Endothelial cell of umbilical vein (primary cell): ENCODE results near the gene SYNE1. TPM values are rescaled to one million over a fixed set of nuclear protein-coding genes. Genes with fewer than 3 reads are reported as not detected.

Experiments used
- BruUV-seq: library from RNA; stranded (reverse); fragments of 400-500 nt; replicated peaks from 2 replicates; lab custom pipeline; 2021; lab: Mats Ljungman, UMichigan
- CTCF ChIA-PET: fragments of 300-600, 350-600 bp; sonication (Branson Sonifier 250); formaldehyde crosslinking; loops from one replicate; lab custom pipeline; 2021; ENCODE audit warnings: antibody characterized with exemption, inconsistent platforms; lab: Charles Lee
- POLR2A ChIA-PET: fragments of 300-600, 350-600 bp; sonication (Branson Sonifier 250); formaldehyde crosslinking; loops from one replicate; lab custom pipeline; 2021; ENCODE audit warnings: antibody characterized with exemption, inconsistent platforms; lab: Charles Lee
- DNase-seq: peaks from one replicate; pipeline ENCODE4 v3.0.0-alpha.2; 2011; ENCODE audit warnings: low read depth, low spot score
- FAIRE-seq: peaks from 2 replicates; lab custom pipeline; 2011; peaks lifted over from hg19 to GRCh38; lab: Jason Lieb, UNC
- H2AFZ ChIP-seq: 2 replicates; pipeline ENCODE4 v1.6.0; 2012; ENCODE audit warnings: low read depth, low read length, control low read depth, inconsistent platforms
- H3K27ac ChIP-seq: 2 replicates; pipeline ENCODE4 v1.5.1; 2011; ENCODE audit warnings: low read depth, mild to moderate bottlenecking, control low read depth, low read length, moderate library complexity; ENCODE audit not compliant: insufficient read depth
- H3K27me3 ChIP-seq, 2 experiments: 2 replicates each; pipeline versions ENCODE4 v1.6.0 to v1.6.1; 2011; ENCODE audit warnings: low read length in 2 of 2, mixed read lengths in 1 of 2; ENCODE audit not compliant: control insufficient read depth in 2 of 2, insufficient read depth in 2 of 2
- H3K36me3 ChIP-seq, 2 experiments: 2 replicates in 1 of 2; 3 replicates in 1 of 2; pipeline ENCODE4 v1.5.1; 2011; ENCODE audit warnings: low read length in 2 of 2, mild to moderate bottlenecking in 1 of 2, moderate library complexity in 1 of 2; ENCODE audit not compliant: control insufficient read depth in 2 of 2, insufficient read depth in 2 of 2; ENCODE audit errors: extremely low read depth in 1 of 2
- H3K4me1 ChIP-seq: 3 replicates; pipeline ENCODE4 v1.5.1; 2011; ENCODE audit warnings: mild to moderate bottlenecking, low read length; ENCODE audit not compliant: control insufficient read depth, insufficient read depth; ENCODE audit errors: extremely low read depth
- H3K4me2 ChIP-seq: 2 replicates; pipeline ENCODE4 v1.6.1; 2011; ENCODE audit warnings: low read length, control low read depth, mixed read lengths; ENCODE audit not compliant: insufficient read depth
- H3K4me3 ChIP-seq, 3 experiments: fragments of 200-600 bp in 1 of 3; sonication (generic), shearing (Covaris generic) in 1 of 3; replicated peaks in 1 of 3; 2 replicates each; pipeline ENCODE4 v1.5.1; 2011 to 2016; ENCODE audit warnings: control low read depth in 3 of 3, low read length in 3 of 3, mild to moderate bottlenecking in 2 of 3, inconsistent platforms in 1 of 3, low read depth in 1 of 3, moderate library complexity in 1 of 3; ENCODE audit not compliant: insufficient read depth in 1 of 3
- H3K79me2 ChIP-seq: 2 replicates; pipeline ENCODE4 v1.6.0; 2012; ENCODE audit warnings: low read length, inconsistent platforms; ENCODE audit not compliant: control insufficient read depth, insufficient read depth
- H3K9ac ChIP-seq: replicated peaks from 2 replicates; pipeline ENCODE3; 2011; ENCODE audit warnings: low read length, control low read depth; ENCODE audit not compliant: insufficient read depth; ENCODE audit errors: extremely low read depth
- H3K9me1 ChIP-seq: replicated peaks from 3 replicates; pipeline ENCODE4 v1.6.0; 2011; ENCODE audit warnings: mild to moderate bottlenecking, low read length; ENCODE audit not compliant: control insufficient read depth, insufficient read depth; ENCODE audit errors: extremely low read depth
- H3K9me3 ChIP-seq: replicated peaks from 2 replicates; pipeline ENCODE4 v1.5.1; 2012; ENCODE audit warnings: low read length, inconsistent platforms; ENCODE audit not compliant: control insufficient read depth, insufficient read depth
- H4K20me1 ChIP-seq: replicated peaks from 2 replicates; pipeline ENCODE3; 2011; ENCODE audit warnings: mild to moderate bottlenecking, low read length; ENCODE audit not compliant: control insufficient read depth, insufficient read depth; ENCODE audit errors: extremely low read depth
- CTCF ChIP-seq, 2 donors: IDR thresholded peaks; 1 replicate in 1 of 2; 2 replicates in 1 of 2; pipeline ENCODE4 v1.5.1; 2011; ENCODE audit warnings: low read length in 2 of 2, mild to moderate bottlenecking in 2 of 2, moderate library complexity in 2 of 2, control low read depth in 1 of 2, inconsistent platforms in 1 of 2, low read depth in 1 of 2; ENCODE audit not compliant: insufficient read depth in 1 of 2; ENCODE audit errors: extremely low read depth in 1 of 2
- EZH2 ChIP-seq: IDR thresholded peaks from 2 replicates; pipeline ENCODE4 v1.6.1; 2012; ENCODE audit warnings: borderline replicate concordance, low read depth, mild to moderate bottlenecking, moderate library complexity, low read length, inconsistent platforms; ENCODE audit not compliant: severe bottlenecking
- FOS ChIP-seq: IDR thresholded peaks from 2 replicates; pipeline ENCODE4 v1.6.1; 2011; ENCODE audit warnings: mild to moderate bottlenecking, low read length, moderate library complexity, borderline replicate concordance; ENCODE audit not compliant: insufficient read depth
- GATA2 ChIP-seq: IDR thresholded peaks from 2 replicates; pipeline ENCODE4 v1.7.0; 2011; ENCODE audit warnings: low read depth, mild to moderate bottlenecking, moderate library complexity, mixed read lengths, low read length; ENCODE audit not compliant: insufficient read length, insufficient read depth
- JUN ChIP-seq: IDR thresholded peaks from 2 replicates; pipeline ENCODE4 v1.6.1; 2011; ENCODE audit warnings: borderline replicate concordance, low read depth; ENCODE audit not compliant: insufficient read length, insufficient read depth
- MAX ChIP-seq: IDR thresholded peaks from 2 replicates; pipeline ENCODE4 v1.6.1; 2011; ENCODE audit not compliant: insufficient read depth, insufficient read length
- MYC ChIP-seq: IDR thresholded peaks from one replicate; pipeline ENCODE4 v1.6.1; 2011; ENCODE audit warnings: mild to moderate bottlenecking, low read depth, low read length
- POLR2A ChIP-seq: IDR thresholded peaks from 2 replicates; pipeline ENCODE4 v1.6.1; 2012; ENCODE audit warnings: low read depth, mild to moderate bottlenecking, control low read depth, low read length
- POLR2AphosphoS5 ChIP-seq: IDR thresholded peaks from 2 replicates; pipeline ENCODE4 v1.6.1; 2012; ENCODE audit warnings: low read depth, mild to moderate bottlenecking, control low read depth, low read length, moderate library complexity; ENCODE audit not compliant: insufficient read depth
- dilution Hi-C: fragments of 300-500 bp; cut with MboI; formaldehyde crosslinking; loops from one replicate; pipeline ENCODE4 v1.15.0; 2019; ENCODE audit warnings: low sequenced_read_pairs; ENCODE audit not compliant: extremely low pct_ligation_motif_present
- intact Hi-C: fragments of 100-400 bp; cut with micrococcal nuclease; formaldehyde crosslinking; loops from one replicate; pipeline ENCODE4 v1.10.0; 2022
- polyA plus RNA-seq, 4 experiments: library from polyadenylated mRNA; depleted of rRNA in 3 of 4; stranded (reverse) in 3 of 4; unstranded in 1 of 4; fragments of >200 nt; gene quantifications; 2 replicates each; pipeline versions ENCODE4 v1.2.1 to v1.2.3, GENCODE V29; 2011 to 2012; ENCODE audit warnings: missing spikeins in 1 of 4
- total RNA-seq: library from RNA; stranded (reverse); gene quantifications from 2 replicates; pipeline ENCODE4 v1.2.3, GENCODE V29; 2021

SYNE1 gene
- total and polyA plus RNA-seq, 2 donors (not counting 3 experiments of a cell fraction or from before 2014, with no cell fraction given) = 26.5 to 52.3 TPM

- Histone ChIP-seq H3K9me3 (no peaks in the 10 kb centered on the region), H3K36me3 (no peaks in the 10 kb centered on the region), H3K4me3 (peak overlapping the region; percentile 36 to 50 (median 40)), H3K4me2 (peak overlapping the region; percentile 81), H2AFZ (peak overlapping the region; percentile 45), H3K9me1 (no peaks in the 10 kb centered on the region), H3K4me1 (peaks cover 10% of the 10 kb centered on the region), H3K79me2 (no peaks in the 10 kb centered on the region), H4K20me1 (no peaks in the 10 kb centered on the region), H3K9ac (no peak overlapping the region), H3K27me3 (peaks cover 4 to 8% of the 10 kb centered on the region in 2 experiments), H3K27ac (no peak overlapping the region)
- POLR2A ChIA-PET = interaction anchor here (0.6 kb wide), 1 partner anchor 372 kb away, joined by 5 read pairs; no protein-coding TSS in a partner anchor
- no peak for FAIRE-seq
- dilution Hi-C loops = no loop called here
- intact Hi-C loops = loop anchor here (2.0 kb wide), 1 partner anchor 60 kb away; the partner anchor contains the start of gene MYCT1
- CTCF ChIA-PET = interaction anchor here (1.2 to 1.4 kb wide), 2 partner anchors 61 to 65 kb away, joined by 3 read pairs; partner anchors contain the start of gene MYCT1
- peak; percentile 10 for DNase-seq
- TF ChIP-seq POLR2A (no peak), MYC (no peak), EZH2 (no peak), GATA2 (no peak), JUN (no peak), MAX (no peak), FOS (no peak), CTCF (IDR thresholded peaks at IDR 0.05; ENCODE audit: extremely low read depth in 1 of 2, insufficient read depth in 1 of 2, low read depth in 1 of 2, low read length in 2 of 2) (no peak), POLR2AphosphoS5 (no peak)
- no TSS peak for BruUV-seq
Measured at GRCh38 chr6:152636609-152637295, 410 bp downstream of the SYNE1 start.
